Mesendoderm (in vitro differentiated cells): Measurements from ENCODE around the gene SH3GL3.

Source experiments
- DNase-seq: peaks from one replicate; pipeline ENCODE4 v3.0.0; 2013
- H2AK5ac ChIP-seq: 2 replicates; pipeline ENCODE4 v1.6.1; 2013; ENCODE audit warnings: low read length, inconsistent platforms
- H2BK120ac ChIP-seq: 2 replicates; pipeline ENCODE4 v1.6.1; 2013; ENCODE audit warnings: low read depth, mild to moderate bottlenecking, low read length, moderate library complexity, mixed read lengths
- H2BK15ac ChIP-seq: replicated peaks from 2 replicates; pipeline ENCODE4 v1.6.1; 2013; ENCODE audit warnings: low read depth, mild to moderate bottlenecking, moderate library complexity
- H2BK5ac ChIP-seq: 2 replicates; pipeline ENCODE4 v1.6.1; 2013; ENCODE audit warnings: low read length, inconsistent platforms
- H3K18ac ChIP-seq: 2 replicates; pipeline ENCODE4 v1.6.1; 2013; ENCODE audit warnings: mild to moderate bottlenecking, low read length, mixed read lengths
- H3K23ac ChIP-seq: one replicate; pipeline ENCODE4 v1.6.1; 2013; ENCODE audit warnings: low read length
- H3K27ac ChIP-seq: 2 replicates; pipeline ENCODE4 v1.5.1; 2013; ENCODE audit warnings: low read depth, mild to moderate bottlenecking, inconsistent platforms, low read length, moderate library complexity
- H3K27me3 ChIP-seq: 2 replicates; pipeline ENCODE4 v1.6.1; 2013; ENCODE audit warnings: low read length, control low read depth, mild to moderate bottlenecking, inconsistent platforms; ENCODE audit not compliant: insufficient read depth, poor library complexity
- H3K36me3 ChIP-seq: 2 replicates; pipeline ENCODE4 v1.6.1; 2013; ENCODE audit warnings: low read length, inconsistent platforms; ENCODE audit not compliant: control insufficient read depth, insufficient read depth
- H3K4ac ChIP-seq: one replicate; pipeline ENCODE4 v1.6.1; 2013; ENCODE audit warnings: low read depth, mild to moderate bottlenecking, low read length, moderate library complexity
- H3K4me1 ChIP-seq: 2 replicates; pipeline ENCODE4 v1.6.1; 2013; ENCODE audit warnings: low read depth, low read length, inconsistent platforms; ENCODE audit not compliant: control insufficient read depth
- H3K4me2 ChIP-seq: 2 replicates; pipeline ENCODE4 v1.6.1; 2013; ENCODE audit warnings: low read length
- H3K4me3 ChIP-seq: 2 replicates; pipeline ENCODE4 v1.5.1; 2013; ENCODE audit warnings: mild to moderate bottlenecking, low read length
- H3K56ac ChIP-seq: one replicate; pipeline ENCODE4 v1.6.1; 2013; ENCODE audit warnings: low read length
- H3K79me1 ChIP-seq: 2 replicates; pipeline ENCODE4 v1.6.1; 2013; ENCODE audit warnings: low read length, inconsistent platforms
- H3K79me2 ChIP-seq: 2 replicates; pipeline ENCODE4 v1.6.1; 2013; ENCODE audit warnings: mild to moderate bottlenecking, low read length; ENCODE audit not compliant: control insufficient read depth, insufficient read depth
- H3K9ac ChIP-seq: 2 replicates; pipeline ENCODE4 v1.6.1; 2013; ENCODE audit warnings: low read length, inconsistent platforms
- H4K5ac ChIP-seq: one replicate; pipeline ENCODE4 v1.6.1; 2013; ENCODE audit warnings: low read length
- H4K8ac ChIP-seq: one replicate; pipeline ENCODE4 v1.6.1; 2013; ENCODE audit warnings: low read depth, mild to moderate bottlenecking, control low read depth, low read length, moderate library complexity
- WGBS: extraction: QIAGEN DNeasy Blood & Tissue Kit; methylation state at CpG from one replicate; pipeline ENCODE4 v1.1.7; 2013; ENCODE audit warnings: low lambda C conversion rate, missing lambda C conversion rate; ENCODE audit not compliant: insufficient coverage; ENCODE audit errors: extremely low coverage; 5-methylcytosine and 5-hydroxymethylcytosine counted together

SH3GL3 gene

DNA sequence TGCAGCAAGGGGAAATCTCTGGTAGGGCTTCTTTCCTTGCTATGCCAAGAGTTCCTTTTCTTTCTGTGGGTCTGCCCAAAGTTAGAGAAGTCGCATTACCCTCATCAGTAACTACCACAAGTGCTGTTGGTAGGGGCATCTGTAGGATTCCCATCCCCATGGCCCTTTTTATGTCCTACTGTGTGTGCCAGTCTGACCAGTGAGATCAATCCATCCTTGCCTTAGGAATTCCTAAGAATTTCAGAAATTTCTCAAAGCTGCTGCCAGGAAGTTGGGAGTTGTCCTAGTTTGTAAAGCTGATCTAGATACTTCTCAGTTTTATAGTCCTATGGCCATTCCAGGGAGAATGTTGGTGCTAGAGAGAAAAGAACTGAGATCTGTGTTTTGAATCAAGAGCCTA, 36.5 kb downstream of the SH3GL3 start:
- no peak overlapping the region for H2BK5ac ChIP-seq
- H3K56ac ChIP-seq = no peak overlapping the region
- H2BK120ac ChIP-seq = no peak overlapping the region
- H4K5ac ChIP-seq = no peak overlapping the region
- no peak overlapping the region for H2BK15ac ChIP-seq
- H3K79me1 ChIP-seq = peaks cover 6% of the 10 kb centered on the region
- H3K9ac ChIP-seq = no peak overlapping the region
- no peaks in the 10 kb centered on the region for H3K36me3 ChIP-seq
- no peak overlapping the region for H2AK5ac ChIP-seq
- H3K4ac ChIP-seq = no peak overlapping the region
- peaks cover 2% of the 10 kb centered on the region for H3K79me2 ChIP-seq
- H4K8ac ChIP-seq = no peak overlapping the region
- H3K23ac ChIP-seq = no peak overlapping the region
- no peak overlapping the region for H3K4me3 ChIP-seq
- H3K27ac ChIP-seq = no peak overlapping the region
- no peak overlapping the region for H3K18ac ChIP-seq
- no peak overlapping the region for H3K4me2 ChIP-seq
- H3K27me3 ChIP-seq = no peaks in the 10 kb centered on the region
- WGBS = no CpG with 5 or more reads among the region's 1 CpG
- H3K4me1 ChIP-seq = no peaks in the 10 kb centered on the region
- no peak for DNase-seq

DNA sequence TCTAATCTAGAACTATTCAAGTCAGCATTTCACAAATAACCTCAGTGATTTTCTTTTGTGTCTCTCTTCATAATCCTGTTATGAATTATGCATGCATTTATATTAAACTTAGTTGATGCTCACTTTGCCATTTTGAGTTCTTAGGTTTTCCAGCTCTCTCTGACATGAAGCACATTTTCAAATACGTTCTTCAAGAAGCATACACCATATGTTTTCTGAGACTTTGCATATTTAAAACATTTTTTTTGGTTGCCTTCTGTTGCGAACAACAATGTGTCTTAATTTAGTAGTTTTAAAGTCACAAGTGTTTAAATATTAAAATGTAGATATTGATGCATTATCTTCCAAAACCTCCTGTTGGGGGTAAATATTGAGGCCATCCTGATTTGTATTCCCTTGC, 37.5 kb downstream of the SH3GL3 start:
- no peak overlapping the region for H4K8ac ChIP-seq
- 100% methylated on average over 1 of the region's 2 CpGs for WGBS
- H3K4me1 ChIP-seq = no peaks in the 10 kb centered on the region
- no peak overlapping the region for H2BK15ac ChIP-seq
- no peaks in the 10 kb centered on the region for H3K27me3 ChIP-seq
- no peak overlapping the region for H3K4ac ChIP-seq
- no peak overlapping the region for H3K18ac ChIP-seq
- H3K79me2 ChIP-seq = no peaks in the 10 kb centered on the region
- H3K23ac ChIP-seq = no peak overlapping the region
- no peak overlapping the region for H3K4me2 ChIP-seq
- H3K79me1 ChIP-seq = no peaks in the 10 kb centered on the region
- H3K36me3 ChIP-seq = no peaks in the 10 kb centered on the region
- H4K5ac ChIP-seq = no peak overlapping the region
- DNase-seq = no peak
- no peak overlapping the region for H3K4me3 ChIP-seq
- H3K27ac ChIP-seq = no peak overlapping the region
- H2AK5ac ChIP-seq = no peak overlapping the region
- no peak overlapping the region for H3K9ac ChIP-seq
- H3K56ac ChIP-seq = no peak overlapping the region
- H2BK120ac ChIP-seq = no peak overlapping the region
- H2BK5ac ChIP-seq = no peak overlapping the region

DNA sequence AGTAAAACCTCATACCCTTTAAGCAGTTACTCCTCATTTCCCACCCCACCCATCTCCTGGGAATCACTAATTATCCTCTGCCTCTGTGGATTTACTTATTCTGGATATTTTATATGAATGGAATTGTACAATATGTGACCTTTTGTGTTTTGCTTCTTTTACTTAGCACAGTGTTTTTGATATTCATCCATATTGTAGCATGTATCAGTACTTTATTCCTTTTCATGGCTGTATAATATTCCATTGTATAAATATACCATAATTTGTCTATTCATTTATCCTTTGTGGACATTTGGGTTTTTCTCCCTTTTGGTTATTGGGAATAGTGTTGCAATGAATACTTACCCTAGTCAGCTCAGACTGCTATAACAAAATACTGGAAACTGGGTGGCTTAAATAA, 39.2 kb downstream of the SH3GL3 start:
- H2BK15ac ChIP-seq = no peak overlapping the region
- no peak overlapping the region for H2AK5ac ChIP-seq
- no peak overlapping the region for H3K23ac ChIP-seq
- H3K27ac ChIP-seq = no peak overlapping the region
- H3K18ac ChIP-seq = no peak overlapping the region
- H3K79me2 ChIP-seq = no peaks in the 10 kb centered on the region
- H3K79me1 ChIP-seq = no peaks in the 10 kb centered on the region
- no peaks in the 10 kb centered on the region for H3K27me3 ChIP-seq
- H3K9ac ChIP-seq = no peak overlapping the region
- DNase-seq = no peak
- no peak overlapping the region for H2BK120ac ChIP-seq
- no peak overlapping the region for H3K56ac ChIP-seq
- no peaks in the 10 kb centered on the region for H3K36me3 ChIP-seq
- H3K4me2 ChIP-seq = no peak overlapping the region
- no peak overlapping the region for H4K8ac ChIP-seq
- H3K4me3 ChIP-seq = no peak overlapping the region
- H2BK5ac ChIP-seq = no peak overlapping the region
- no peaks in the 10 kb centered on the region for H3K4me1 ChIP-seq
- no peak overlapping the region for H4K5ac ChIP-seq
- no peak overlapping the region for H3K4ac ChIP-seq

DNA sequence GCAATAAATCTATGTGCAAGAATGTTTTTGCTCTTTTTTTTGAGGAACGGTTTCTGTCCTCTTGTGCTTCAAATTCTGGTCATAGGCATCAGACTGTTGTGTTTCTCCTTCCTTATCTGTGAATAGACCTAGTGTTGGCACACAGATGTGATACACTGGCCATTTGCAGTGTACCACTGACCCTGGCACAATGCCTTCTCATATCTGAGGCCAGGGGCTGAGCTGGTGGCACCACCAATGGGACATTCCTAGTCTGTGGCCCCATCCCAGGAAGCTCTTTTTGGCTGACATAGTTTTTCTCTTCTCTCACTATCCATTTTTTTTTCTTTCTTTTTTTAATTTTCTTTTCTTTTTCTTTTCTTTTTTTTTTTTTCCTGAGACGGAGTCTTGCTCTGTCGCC, 40.4 kb downstream of the SH3GL3 start:
- no peak overlapping the region for H2AK5ac ChIP-seq
- H3K79me1 ChIP-seq = no peaks in the 10 kb centered on the region
- H4K8ac ChIP-seq = no peak overlapping the region
- no peaks in the 10 kb centered on the region for H3K79me2 ChIP-seq
- H4K5ac ChIP-seq = no peak overlapping the region
- H2BK5ac ChIP-seq = no peak overlapping the region
- no peak overlapping the region for H2BK15ac ChIP-seq
- H3K4me3 ChIP-seq = no peak overlapping the region
- H3K9ac ChIP-seq = no peak overlapping the region
- no peak overlapping the region for H3K4ac ChIP-seq
- no peak overlapping the region for H3K23ac ChIP-seq
- no peaks in the 10 kb centered on the region for H3K4me1 ChIP-seq
- H2BK120ac ChIP-seq = no peak overlapping the region
- H3K27me3 ChIP-seq = no peaks in the 10 kb centered on the region
- H3K27ac ChIP-seq = no peak overlapping the region
- no peak overlapping the region for H3K56ac ChIP-seq
- no peak overlapping the region for H3K4me2 ChIP-seq
- WGBS = no CpG with 5 or more reads among the region's 3 CpGs
- no peak overlapping the region for H3K18ac ChIP-seq
- no peak for DNase-seq
- no peaks in the 10 kb centered on the region for H3K36me3 ChIP-seq

DNA sequence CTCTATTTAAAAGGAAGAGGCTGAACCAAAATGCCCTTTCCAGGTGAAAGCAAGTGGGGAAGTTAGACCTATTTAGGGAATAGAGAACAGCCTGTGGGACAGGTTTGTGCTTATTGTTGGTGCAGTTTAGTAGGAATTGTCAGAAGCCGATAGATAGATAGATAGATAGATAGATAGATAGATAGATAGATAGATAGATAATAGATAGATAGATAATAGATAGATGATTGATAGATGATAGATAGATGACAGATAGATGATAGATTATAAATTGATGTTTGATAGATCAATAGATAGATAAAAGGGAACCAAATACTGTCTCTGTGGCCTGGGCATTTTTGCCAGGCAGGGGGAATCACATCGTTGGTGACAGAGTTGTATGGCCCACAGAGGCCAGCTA, 42.5 kb downstream of the SH3GL3 start:
- Histone ChIP-seq H3K18ac (no peak overlapping the region), H3K4me3 (no peak overlapping the region), H3K23ac (no peak overlapping the region), H3K27ac (no peak overlapping the region), H3K36me3 (no peaks in the 10 kb centered on the region), H2BK15ac (no peak overlapping the region), H3K56ac (no peak overlapping the region), H3K4me1 (no peaks in the 10 kb centered on the region), H4K5ac (no peak overlapping the region), H3K4ac (no peak overlapping the region), H4K8ac (no peak overlapping the region), H3K27me3 (no peaks in the 10 kb centered on the region), H3K9ac (no peak overlapping the region), H3K79me1 (no peaks in the 10 kb centered on the region), H2BK120ac (no peak overlapping the region), H3K4me2 (no peak overlapping the region), H3K79me2 (no peaks in the 10 kb centered on the region), H2BK5ac (no peak overlapping the region), H2AK5ac (no peak overlapping the region)
- whole genome bisulfite sequencing = no CpG with 5 or more reads among the region's 2 CpGs
- DNase-seq = no peak

DNA sequence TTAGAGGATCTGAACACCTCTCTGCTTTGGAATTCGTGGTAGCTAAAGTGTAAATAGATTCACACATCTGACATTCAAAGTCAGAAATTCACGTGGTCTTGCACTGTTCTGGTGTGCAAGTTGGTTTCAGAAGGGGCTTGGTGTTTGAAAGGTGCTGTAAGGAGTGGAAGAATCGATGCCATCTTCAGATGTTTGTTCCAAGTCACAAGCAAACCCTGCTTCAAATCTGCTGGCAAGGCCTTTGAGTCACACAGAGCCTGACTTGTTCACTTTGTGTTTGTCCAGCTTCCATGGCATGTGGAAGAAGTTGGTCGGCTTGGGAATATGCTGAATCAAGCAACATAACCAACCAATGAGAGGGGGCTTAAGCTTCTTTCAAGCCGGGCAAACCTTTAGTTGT, 44.3 kb downstream of the SH3GL3 start:
- Histone ChIP-seq H4K8ac (no peak overlapping the region), H2BK5ac (no peak overlapping the region), H2BK120ac (no peak overlapping the region), H2BK15ac (no peak overlapping the region), H3K79me1 (no peaks in the 10 kb centered on the region), H3K9ac (no peak overlapping the region), H3K27ac (no peak overlapping the region), H3K27me3 (no peaks in the 10 kb centered on the region), H3K4me3 (no peak overlapping the region), H4K5ac (no peak overlapping the region), H3K4me2 (no peak overlapping the region), H3K79me2 (no peaks in the 10 kb centered on the region), H3K4me1 (no peaks in the 10 kb centered on the region), H2AK5ac (no peak overlapping the region), H3K18ac (no peak overlapping the region), H3K4ac (no peak overlapping the region), H3K23ac (no peak overlapping the region), H3K56ac (no peak overlapping the region), H3K36me3 (no peaks in the 10 kb centered on the region)
- DNase-seq = no peak
- no CpG with 5 or more reads among the region's 5 CpGs for WGBS
